ACC112 (cell line): ENCODE data around the gene PLA2G4A.

ENCODE experiments used
- H2AFZ ChIP-seq: fragments of 200-600 bp; sonication (generic); one replicate; pipeline ENCODE4 v1.6.0; 2017; ENCODE audit warnings: antibody characterized with exemption, low read length; ENCODE audit not compliant: unreplicated experiment
- H3K27ac ChIP-seq: fragments of 200-600 bp; sonication (generic); 2 replicates; pipeline ENCODE4 v1.5.1; 2014; ENCODE audit warnings: low read depth, mild to moderate bottlenecking, antibody characterized with exemption, low read length, moderate library complexity
- H3K27me3 ChIP-seq: fragments of 200-600 bp; sonication (generic); 2 replicates; pipeline ENCODE4 v1.6.1; 2014; ENCODE audit warnings: mild to moderate bottlenecking, antibody characterized with exemption, low read length, moderate library complexity, mixed read lengths; ENCODE audit not compliant: insufficient read depth
- H3K36me3 ChIP-seq: fragments of 200-600 bp; sonication (generic); 2 replicates; pipeline ENCODE4 v1.6.1; 2016; ENCODE audit warnings: mild to moderate bottlenecking, antibody characterized with exemption, low read length, moderate library complexity, mixed read lengths; ENCODE audit not compliant: insufficient read depth
- H3K4me1 ChIP-seq: fragments of 200-600 bp; sonication (generic); one replicate; pipeline ENCODE4 v1.6.1; 2016; ENCODE audit warnings: low read length, mixed read lengths; ENCODE audit not compliant: insufficient read depth, unreplicated experiment, control insufficient read depth
- H3K4me3 ChIP-seq: fragments of 200-600 bp; sonication (generic); 2 replicates; pipeline ENCODE4 v1.5.1; 2014; ENCODE audit warnings: mild to moderate bottlenecking, low read depth, low read length
- H3K79me2 ChIP-seq: fragments of 200-600 bp; sonication (generic); one replicate; pipeline ENCODE4 v1.6.0; 2016; ENCODE audit warnings: low read length; ENCODE audit not compliant: control insufficient read depth, unreplicated experiment, insufficient read depth

Gene PLA2G4A

GRCh38 chr1:186831168-186831567 is 2.4 kb downstream of the PLA2G4A start:
- no peaks in the 10 kb centered on the region for H3K36me3 ChIP-seq
- no peaks in the 10 kb centered on the region for H3K79me2 ChIP-seq
- no peaks in the 10 kb centered on the region for H3K4me1 ChIP-seq
- no peak overlapping the region for H3K27ac ChIP-seq
- H3K4me3 ChIP-seq = no peak overlapping the region
- H3K27me3 ChIP-seq = no peaks in the 10 kb centered on the region
- no peak overlapping the region for H2AFZ ChIP-seq

- no peaks in the 10 kb centered on the region for H3K27me3 ChIP-seq
- no peaks in the 10 kb centered on the region for H3K79me2 ChIP-seq
- peaks cover 6% of the 10 kb centered on the region for H3K4me1 ChIP-seq
- H3K27ac ChIP-seq = no peak overlapping the region
- no peak overlapping the region for H3K4me3 ChIP-seq
- no peaks in the 10 kb centered on the region for H3K36me3 ChIP-seq
- H2AFZ ChIP-seq = no peak overlapping the region
These were observed 5.7 kb downstream of the PLA2G4A start for GRCh38 chr1:186834399-186834958.

- Histone ChIP-seq H2AFZ (no peak overlapping the region), H3K79me2 (no peaks in the 10 kb centered on the region)
These were observed 6.7 kb downstream of the PLA2G4A start for GRCh38 chr1:186835448-186835847.

GRCh38 chr1:186837806-186838205 is 9.1 kb downstream of the PLA2G4A start:
- H3K79me2 ChIP-seq = no peaks in the 10 kb centered on the region
- H3K36me3 ChIP-seq = no peaks in the 10 kb centered on the region
- no peak overlapping the region for H2AFZ ChIP-seq
- peaks cover 6% of the 10 kb centered on the region for H3K4me1 ChIP-seq
- no peak overlapping the region for H3K4me3 ChIP-seq
- no peaks in the 10 kb centered on the region for H3K27me3 ChIP-seq
- H3K27ac ChIP-seq = no peak overlapping the region

More at GRCh38 chr1:186835448-186835847, 6.7 kb downstream of the PLA2G4A start:
- peaks cover 6% of the 10 kb centered on the region for H3K4me1 ChIP-seq
- H3K36me3 ChIP-seq = no peaks in the 10 kb centered on the region
- H3K4me3 ChIP-seq = no peak overlapping the region
- H3K27me3 ChIP-seq = no peaks in the 10 kb centered on the region
- no peak overlapping the region for H3K27ac ChIP-seq

GRCh38 chr1:186838380-186839040 is 9.8 kb downstream of the PLA2G4A start:
- Histone ChIP-seq H3K36me3 (no peaks in the 10 kb centered on the region), H3K4me3 (no peak overlapping the region), H2AFZ (no peak overlapping the region), H3K27ac (no peak overlapping the region), H3K79me2 (no peaks in the 10 kb centered on the region), H3K27me3 (no peaks in the 10 kb centered on the region), H3K4me1 (peaks cover 6% of the 10 kb centered on the region)

GRCh38 chr1:186839041-186839400 is 10.3 kb downstream of the PLA2G4A start:
- Histone ChIP-seq H2AFZ (no peak overlapping the region), H3K79me2 (no peaks in the 10 kb centered on the region), H3K27me3 (no peaks in the 10 kb centered on the region), H3K27ac (no peak overlapping the region), H3K36me3 (no peaks in the 10 kb centered on the region), H3K4me3 (no peak overlapping the region), H3K4me1 (peaks cover 6% of the 10 kb centered on the region)

- Histone ChIP-seq H3K4me3 (no peak overlapping the region), H3K36me3 (no peaks in the 10 kb centered on the region), H3K27me3 (no peaks in the 10 kb centered on the region), H3K79me2 (no peaks in the 10 kb centered on the region), H2AFZ (no peak overlapping the region), H3K4me1 (peaks cover 6% of the 10 kb centered on the region), H3K27ac (no peak overlapping the region)
These were observed 12.8 kb downstream of the PLA2G4A start for GRCh38 chr1:186841599-186841998.

- Histone ChIP-seq H3K79me2 (no peaks in the 10 kb centered on the region), H3K27ac (no peak overlapping the region), H3K4me3 (no peak overlapping the region), H3K36me3 (no peaks in the 10 kb centered on the region), H2AFZ (no peak overlapping the region), H3K27me3 (no peaks in the 10 kb centered on the region), H3K4me1 (peaks cover 6% of the 10 kb centered on the region)
These were observed 13.8 kb downstream of the PLA2G4A start for GRCh38 chr1:186842547-186842946.

GRCh38 chr1:186843226-186843625 is 14.5 kb downstream of the PLA2G4A start:
- Histone ChIP-seq H3K36me3 (no peaks in the 10 kb centered on the region), H3K27me3 (no peaks in the 10 kb centered on the region), H3K4me1 (peaks cover 6% of the 10 kb centered on the region), H3K79me2 (no peaks in the 10 kb centered on the region), H2AFZ (no peak overlapping the region), H3K27ac (no peak overlapping the region), H3K4me3 (no peak overlapping the region)

- Histone ChIP-seq H3K4me1 (no peaks in the 10 kb centered on the region), H3K79me2 (no peaks in the 10 kb centered on the region), H3K4me3 (no peak overlapping the region), H3K36me3 (no peaks in the 10 kb centered on the region), H2AFZ (no peak overlapping the region), H3K27ac (no peak overlapping the region), H3K27me3 (no peaks in the 10 kb centered on the region)
These were observed 15.2 kb downstream of the PLA2G4A start for GRCh38 chr1:186843931-186844330.

GRCh38 chr1:186845576-186846210 is 16.9 kb downstream of the PLA2G4A start:
- Histone ChIP-seq H3K27me3 (no peaks in the 10 kb centered on the region), H3K27ac (no peak overlapping the region), H3K36me3 (no peaks in the 10 kb centered on the region), H2AFZ (no peak overlapping the region), H3K4me1 (no peaks in the 10 kb centered on the region), H3K4me3 (no peak overlapping the region), H3K79me2 (no peaks in the 10 kb centered on the region)
